Panc1 (cell line): Measurements from ENCODE around the gene CHST9.

ENCODE experiments used
- TF ChIP-seq, protein P1 (sequence below), 2 experiments: IDR thresholded peaks; 2 replicates each; pipeline ENCODE4 v1.6.1; 2011 to 2012; ENCODE audit warnings: low read depth in 2 of 2, control low read depth in 1 of 2, low read length in 1 of 2, mild to moderate bottlenecking in 1 of 2, moderate library complexity in 1 of 2; ENCODE audit not compliant: insufficient read depth in 1 of 2
- TF ChIP-seq, protein P2 (sequence below): fragments of 450-650 bp; IDR thresholded peaks from 2 replicates; pipeline ENCODE4 v1.5.1; 2017; ENCODE audit warnings: mild to moderate bottlenecking

DNA sequence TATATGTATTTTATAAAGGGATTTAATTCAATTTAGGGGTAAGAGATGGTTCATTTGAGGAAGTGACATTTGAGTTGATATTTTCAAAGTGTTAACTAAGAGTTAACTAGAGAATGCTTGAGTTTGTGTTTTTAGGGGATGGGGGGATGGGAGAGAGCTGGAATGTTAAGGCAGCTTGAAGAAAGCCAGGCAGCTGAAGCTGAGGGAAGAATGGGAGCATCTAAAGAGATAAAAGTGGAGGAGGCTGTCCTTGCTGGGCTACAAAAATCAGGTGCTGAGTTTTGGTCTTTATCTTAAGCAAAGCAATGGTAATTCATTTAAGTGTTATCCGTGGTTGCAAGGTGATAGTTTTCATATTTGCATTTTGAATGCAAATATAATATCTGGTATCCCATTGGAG, 9.2 kb downstream of the CHST9 start:
- TF ChIP-seq, protein P1, sequence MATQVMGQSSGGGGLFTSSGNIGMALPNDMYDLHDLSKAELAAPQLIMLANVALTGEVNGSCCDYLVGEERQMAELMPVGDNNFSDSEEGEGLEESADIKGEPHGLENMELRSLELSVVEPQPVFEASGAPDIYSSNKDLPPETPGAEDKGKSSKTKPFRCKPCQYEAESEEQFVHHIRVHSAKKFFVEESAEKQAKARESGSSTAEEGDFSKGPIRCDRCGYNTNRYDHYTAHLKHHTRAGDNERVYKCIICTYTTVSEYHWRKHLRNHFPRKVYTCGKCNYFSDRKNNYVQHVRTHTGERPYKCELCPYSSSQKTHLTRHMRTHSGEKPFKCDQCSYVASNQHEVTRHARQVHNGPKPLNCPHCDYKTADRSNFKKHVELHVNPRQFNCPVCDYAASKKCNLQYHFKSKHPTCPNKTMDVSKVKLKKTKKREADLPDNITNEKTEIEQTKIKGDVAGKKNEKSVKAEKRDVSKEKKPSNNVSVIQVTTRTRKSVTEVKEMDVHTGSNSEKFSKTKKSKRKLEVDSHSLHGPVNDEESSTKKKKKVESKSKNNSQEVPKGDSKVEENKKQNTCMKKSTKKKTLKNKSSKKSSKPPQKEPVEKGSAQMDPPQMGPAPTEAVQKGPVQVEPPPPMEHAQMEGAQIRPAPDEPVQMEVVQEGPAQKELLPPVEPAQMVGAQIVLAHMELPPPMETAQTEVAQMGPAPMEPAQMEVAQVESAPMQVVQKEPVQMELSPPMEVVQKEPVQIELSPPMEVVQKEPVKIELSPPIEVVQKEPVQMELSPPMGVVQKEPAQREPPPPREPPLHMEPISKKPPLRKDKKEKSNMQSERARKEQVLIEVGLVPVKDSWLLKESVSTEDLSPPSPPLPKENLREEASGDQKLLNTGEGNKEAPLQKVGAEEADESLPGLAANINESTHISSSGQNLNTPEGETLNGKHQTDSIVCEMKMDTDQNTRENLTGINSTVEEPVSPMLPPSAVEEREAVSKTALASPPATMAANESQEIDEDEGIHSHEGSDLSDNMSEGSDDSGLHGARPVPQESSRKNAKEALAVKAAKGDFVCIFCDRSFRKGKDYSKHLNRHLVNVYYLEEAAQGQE (IDR thresholded peaks at IDR 0.05; ENCODE audit: insufficient read depth in 1 of 2, low read depth in 2 of 2, low read length in 1 of 2) = no peak
- TF ChIP-seq, protein P2, sequence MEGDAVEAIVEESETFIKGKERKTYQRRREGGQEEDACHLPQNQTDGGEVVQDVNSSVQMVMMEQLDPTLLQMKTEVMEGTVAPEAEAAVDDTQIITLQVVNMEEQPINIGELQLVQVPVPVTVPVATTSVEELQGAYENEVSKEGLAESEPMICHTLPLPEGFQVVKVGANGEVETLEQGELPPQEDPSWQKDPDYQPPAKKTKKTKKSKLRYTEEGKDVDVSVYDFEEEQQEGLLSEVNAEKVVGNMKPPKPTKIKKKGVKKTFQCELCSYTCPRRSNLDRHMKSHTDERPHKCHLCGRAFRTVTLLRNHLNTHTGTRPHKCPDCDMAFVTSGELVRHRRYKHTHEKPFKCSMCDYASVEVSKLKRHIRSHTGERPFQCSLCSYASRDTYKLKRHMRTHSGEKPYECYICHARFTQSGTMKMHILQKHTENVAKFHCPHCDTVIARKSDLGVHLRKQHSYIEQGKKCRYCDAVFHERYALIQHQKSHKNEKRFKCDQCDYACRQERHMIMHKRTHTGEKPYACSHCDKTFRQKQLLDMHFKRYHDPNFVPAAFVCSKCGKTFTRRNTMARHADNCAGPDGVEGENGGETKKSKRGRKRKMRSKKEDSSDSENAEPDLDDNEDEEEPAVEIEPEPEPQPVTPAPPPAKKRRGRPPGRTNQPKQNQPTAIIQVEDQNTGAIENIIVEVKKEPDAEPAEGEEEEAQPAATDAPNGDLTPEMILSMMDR = no peak
